ENCODE measurements around the gene IRF1. TPM values are rescaled to one million over a fixed set of nuclear protein-coding genes. Genes with fewer than 3 reads are reported as not detected.
"Not testable (repeated sequence)": the region's sequence is repeated elsewhere in the genome, so short reads cannot be mapped to it uniquely, and the experiment has no call there.

IRF1 gene
- polyA plus RNA-seq, 10 donors = 6.8 to 14.0 (median 7.9) TPM

DNA sequence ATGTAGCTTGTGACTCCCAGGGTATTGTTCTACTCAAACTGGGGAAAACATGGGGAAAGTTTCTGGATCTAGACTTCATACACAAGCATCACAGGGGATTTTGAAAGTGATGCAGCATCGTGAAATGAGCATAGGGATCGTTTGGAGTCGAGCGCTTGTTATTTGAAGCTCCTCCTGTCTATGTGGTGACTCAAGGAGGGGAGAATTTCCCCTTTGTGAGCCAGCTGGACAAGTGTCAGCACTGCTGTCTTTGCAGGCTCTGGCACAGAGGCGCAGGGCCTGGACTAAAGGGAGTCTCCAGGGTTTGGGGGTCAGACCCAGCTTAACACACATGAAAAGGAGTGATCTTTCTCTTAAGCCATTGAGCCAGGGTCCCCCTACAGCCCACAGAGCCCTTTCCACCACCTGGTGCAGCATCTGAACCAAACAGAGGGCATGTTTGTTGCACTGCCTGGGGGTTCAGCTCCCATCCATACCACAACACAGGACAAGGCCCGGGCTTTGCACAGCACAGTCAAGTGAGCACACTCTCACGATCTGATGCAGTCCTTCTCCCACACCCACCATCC lies 51.0 kb downstream of the IRF1 start:
- peak; percentile 85 to 96 (median 93) for DNase-seq

DNA sequence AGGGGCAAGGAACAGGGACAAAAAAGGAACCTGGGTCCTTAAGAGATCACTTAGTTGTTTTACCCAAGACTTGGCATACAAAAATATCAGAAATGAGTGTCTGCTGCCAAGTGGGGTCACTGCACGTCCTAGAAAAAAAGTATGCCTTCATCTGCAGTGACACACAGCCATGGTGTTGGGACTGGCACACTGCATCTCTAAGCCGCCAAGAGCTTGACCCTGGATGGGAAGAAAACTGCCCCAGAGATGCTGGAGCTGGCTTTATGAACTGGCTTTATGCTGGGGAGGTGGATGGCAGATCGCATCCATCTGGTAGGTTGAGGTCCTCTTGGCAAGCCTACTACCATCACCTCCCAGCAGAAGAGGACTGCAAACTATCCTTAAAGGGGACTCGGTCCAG lies 51.7 kb downstream of the IRF1 start:
- DNase-seq = peak in 1 of 3 donors; percentile 33

- not testable (repeated sequence) for DNase-seq
Observed at GRCh38 chr5:132438267-132438645, 52.3 kb downstream of the IRF1 start.

DNA sequence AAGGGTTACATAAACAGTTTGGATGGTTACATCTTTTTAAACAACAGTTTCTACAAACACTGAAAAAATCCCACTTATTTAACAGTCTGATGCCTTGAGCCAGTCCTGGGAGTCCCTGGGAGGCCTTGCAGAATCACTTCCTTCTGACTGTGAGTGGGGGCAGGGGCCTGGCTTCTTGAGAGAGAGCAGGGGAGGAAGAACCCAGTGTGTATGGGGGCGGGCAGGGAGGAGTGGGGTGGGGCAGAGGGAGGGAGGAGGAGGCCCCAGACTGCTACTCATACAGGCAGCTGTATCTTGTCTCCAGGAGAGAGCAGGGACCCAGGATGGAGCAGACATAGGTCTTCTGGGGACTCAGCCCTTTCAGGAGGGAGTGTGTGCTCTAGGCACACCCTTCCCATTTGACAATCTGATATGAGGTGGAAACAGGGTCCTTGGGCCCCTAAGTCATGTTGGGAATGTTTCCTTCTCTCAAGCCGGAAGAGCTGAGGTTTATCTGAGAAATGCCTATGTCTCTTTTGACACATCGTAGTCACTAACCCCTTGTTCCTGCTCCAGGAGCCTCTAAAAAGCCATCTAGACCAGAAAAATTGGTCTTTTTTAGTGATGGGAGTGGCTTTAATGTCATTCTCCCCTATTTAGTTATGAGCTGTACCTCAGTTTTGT lies 52.8 kb downstream of the IRF1 start:
- DNase-seq = peak; percentile 83 to 93 (median 86)

DNA sequence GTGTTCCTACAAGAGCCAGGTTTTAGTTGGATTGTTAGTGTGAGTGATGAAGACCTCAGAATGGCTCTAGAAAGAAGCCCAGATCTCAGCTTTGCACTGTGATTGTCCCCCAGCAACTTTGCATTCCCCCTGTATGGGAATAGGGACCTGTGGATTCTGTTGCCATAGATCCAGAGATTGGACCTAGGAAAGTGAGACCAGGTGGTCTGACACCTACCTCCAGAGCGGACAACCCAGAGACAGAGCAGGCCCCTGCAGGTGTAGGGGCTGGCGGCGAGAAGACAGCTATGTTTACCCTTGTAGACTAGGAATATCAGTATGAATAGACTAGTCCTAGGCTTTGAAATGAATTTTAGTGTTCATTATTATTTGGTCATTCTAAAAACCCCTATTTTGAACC lies 53.6 kb downstream of the IRF1 start:
- DNase-seq = no peak

DNA sequence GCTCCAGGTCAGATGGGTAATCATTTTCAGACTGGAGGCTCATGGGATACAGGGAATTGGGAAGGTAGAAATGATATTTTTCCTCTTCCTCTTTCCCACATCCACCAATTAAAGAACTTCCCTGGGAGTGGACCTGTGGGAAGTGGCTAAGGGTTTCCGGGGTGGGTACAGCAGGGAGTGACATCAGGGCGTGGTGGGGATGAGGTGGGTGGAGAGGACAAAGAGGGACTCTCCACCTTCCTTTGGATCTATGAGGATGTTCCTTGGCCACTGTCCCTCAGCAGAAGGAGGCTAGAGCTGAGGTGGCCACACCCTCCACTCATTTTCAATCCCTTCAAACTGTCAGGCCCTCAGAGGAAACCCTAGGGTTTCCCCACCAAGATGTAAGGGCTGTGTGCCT lies 54.7 kb downstream of the IRF1 start:
- DNase-seq = no peak

GRCh38 chr5:132435447-132435846 lies 55.1 kb downstream of the IRF1 start:
- DNase-seq = no peak

- DNase-seq = no peak
Observed at GRCh38 chr5:132434416-132435286, 55.9 kb downstream of the IRF1 start.

- DNase-seq = no peak
Observed at GRCh38 chr5:132433141-132433540, 57.4 kb downstream of the IRF1 start.

DNA sequence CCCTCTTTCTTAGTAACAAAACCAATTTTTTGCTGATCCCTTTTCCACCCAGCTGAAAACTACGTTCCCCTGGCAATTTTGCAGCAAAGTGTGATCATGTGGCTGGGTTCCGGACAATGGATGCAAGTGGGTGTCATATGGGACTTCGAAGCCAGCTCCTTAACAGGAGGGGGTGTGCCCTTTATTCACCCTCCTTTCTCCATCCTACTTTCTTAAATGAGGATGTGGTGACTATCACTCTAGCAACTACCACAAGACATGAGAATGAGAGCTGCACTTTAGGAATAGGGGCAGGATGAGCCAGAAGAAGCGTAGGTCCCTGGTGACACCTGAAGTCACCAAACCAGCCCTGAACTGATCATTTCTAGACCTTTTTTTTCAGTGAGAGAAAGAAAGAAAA lies 58.9 kb downstream of the IRF1 start:
- DNase-seq = no peak

Other genes starting within 250 kb of the IRF1 start
- gene PDLIM4, start 233.1 kb downstream of the IRF1 start, polyA plus RNA-seq (ENCODE audit: insufficient read length in 10 of 10) = 10 to 100 TPM; 41.8 to 66.1 (median 52.2) TPM
- 1 to 10 TPM; 2.9 to 5.2 (median 3.5) TPM for gene SLC22A4, start 196.4 kb downstream of the IRF1 start, polyA plus RNA-seq (ENCODE audit: insufficient read length in 10 of 10)
- 10 to 100 TPM in 3 of 10 donors, 1 to 10 TPM in 7; 5.8 to 15.5 (median 8.7) TPM for gene SLC22A5, start 121.1 kb downstream of the IRF1 start, polyA plus RNA-seq (ENCODE audit: insufficient read length in 10 of 10)
- under 1 TPM in 3 of 10 donors, not detected in 7; 0.30 to 0.90 (median 0.51) TPM for gene IL5, start 52.7 kb upstream of the IRF1 start, polyA plus RNA-seq (ENCODE audit: insufficient read length in 10 of 10)
- 10 to 100 TPM; 19.5 to 28.8 (median 24.3) TPM for gene RAD50, start 66.2 kb upstream of the IRF1 start, polyA plus RNA-seq (ENCODE audit: insufficient read length in 10 of 10)
- under 1 TPM in 3 of 10 donors, not detected in 7; 0.16 to 0.41 (median 0.20) TPM for gene IL13, start 167.4 kb upstream of the IRF1 start, polyA plus RNA-seq (ENCODE audit: insufficient read length in 10 of 10)
- not detected for gene IL4, start 183.2 kb upstream of the IRF1 start, polyA plus RNA-seq (ENCODE audit: insufficient read length in 10 of 10)
- gene KIF3A, start 246.8 kb upstream of the IRF1 start, polyA plus RNA-seq (ENCODE audit: insufficient read length in 10 of 10) = 10 to 100 TPM in 2 of 10 donors, 1 to 10 TPM in 8; 6.5 to 12.2 (median 8.5) TPM

Measured in muscle of back (tissue), 11 donors.